NCI-H2196 (cell line): Measurements from ENCODE around the gene EIF4G3.
"Not testable (repeated sequence)": the region's sequence is repeated elsewhere in the genome, so short reads cannot be mapped to it uniquely, and the experiment has no call there.

Experiments used
- DNase-seq: peaks from one replicate; lab custom pipeline; 2025; ENCODE audit not compliant: unreplicated experiment; lab: John Stamatoyannopoulos, UW

EIF4G3 gene

DNA sequence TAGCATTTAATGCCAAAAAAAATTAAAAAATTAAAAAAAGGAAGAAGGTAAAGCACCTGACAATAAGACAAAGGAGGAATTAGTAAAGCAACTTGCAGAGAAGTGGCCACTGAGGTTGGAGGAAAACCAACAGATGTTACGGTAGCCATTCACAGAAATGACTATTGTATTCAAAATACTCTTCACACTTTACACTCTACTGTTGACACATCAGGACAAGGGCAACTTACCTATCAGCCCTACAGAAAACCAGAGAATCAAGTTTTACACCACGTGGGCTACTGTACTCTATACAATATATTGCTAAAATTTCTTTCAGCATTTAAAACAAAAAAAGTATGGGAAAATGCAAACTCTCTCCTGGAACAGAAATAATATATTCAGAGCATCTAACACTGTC is 70.0 kb downstream of the EIF4G3 start:
- DNase-seq, result no peak

GRCh38 chr1:21106238-21106637 is 70.5 kb downstream of the EIF4G3 start:
- no peak for DNase-seq

GRCh38 chr1:21105807-21106206 is 70.9 kb downstream of the EIF4G3 start:
- DNase-seq, result no peak

GRCh38 chr1:21104683-21105082 is 72.0 kb downstream of the EIF4G3 start:
- no peak for DNase-seq

DNA sequence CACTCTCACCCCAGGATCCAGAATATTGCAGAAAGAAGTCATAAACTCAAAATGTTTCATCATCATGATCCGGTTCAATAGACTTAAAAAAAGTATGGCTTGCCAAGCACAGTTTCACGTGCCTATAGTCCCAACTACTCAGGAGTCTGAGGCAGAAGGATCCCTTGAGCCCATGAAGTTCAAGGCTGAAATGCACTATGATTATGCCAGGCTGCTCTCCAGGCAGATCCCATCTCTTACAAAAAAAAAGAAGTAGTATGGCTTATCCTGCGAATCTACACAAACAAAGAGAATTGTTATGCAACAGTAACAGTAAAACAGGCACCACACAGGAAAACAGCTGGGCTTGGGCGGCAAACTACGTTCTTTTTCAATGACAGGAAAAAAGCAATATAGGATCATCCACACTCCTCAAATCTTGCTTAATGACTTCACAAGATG is 76.2 kb downstream of the EIF4G3 start:
- no peak for DNase-seq

GRCh38 chr1:21099869-21100131 is 76.9 kb downstream of the EIF4G3 start:
- DNase-seq, result no peak

GRCh38 chr1:21099034-21099868 is 77.4 kb downstream of the EIF4G3 start:
- no peak for DNase-seq

DNA sequence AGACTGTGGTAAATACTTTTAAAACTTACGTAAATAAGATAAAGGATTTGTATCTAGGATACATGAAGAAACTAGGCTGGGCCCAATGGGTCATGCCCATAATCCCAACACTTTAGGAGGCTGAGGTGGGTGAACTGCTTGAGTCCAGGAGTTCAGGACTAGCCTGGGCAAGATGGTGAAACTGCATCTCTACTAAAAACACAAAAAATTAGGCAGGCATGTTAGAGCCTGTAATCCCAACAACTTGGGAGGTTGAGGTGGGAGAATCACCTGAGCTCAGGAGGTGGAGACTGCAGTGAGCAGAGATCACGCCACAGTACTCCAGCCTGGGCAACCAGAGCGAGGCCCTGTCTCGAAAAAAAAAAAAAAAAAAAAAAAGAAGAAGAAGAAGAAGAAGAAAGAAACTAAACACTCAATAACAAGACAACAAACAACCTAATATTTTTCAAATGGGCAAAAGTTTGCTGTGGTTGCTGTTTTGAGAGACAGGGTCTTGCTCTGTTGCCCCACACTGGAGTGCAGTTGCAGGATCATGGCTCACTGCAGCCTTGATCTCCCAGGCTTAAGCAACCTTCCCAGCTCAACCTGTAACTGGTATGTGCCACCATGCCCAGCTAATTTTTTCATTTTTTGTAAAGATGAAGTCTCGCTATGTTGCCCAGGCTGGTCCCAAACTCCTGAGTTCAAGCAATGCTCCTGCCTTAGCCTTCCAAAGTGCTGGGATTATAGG is 78.3 kb downstream of the EIF4G3 start:
- no peak for DNase-seq

DNA sequence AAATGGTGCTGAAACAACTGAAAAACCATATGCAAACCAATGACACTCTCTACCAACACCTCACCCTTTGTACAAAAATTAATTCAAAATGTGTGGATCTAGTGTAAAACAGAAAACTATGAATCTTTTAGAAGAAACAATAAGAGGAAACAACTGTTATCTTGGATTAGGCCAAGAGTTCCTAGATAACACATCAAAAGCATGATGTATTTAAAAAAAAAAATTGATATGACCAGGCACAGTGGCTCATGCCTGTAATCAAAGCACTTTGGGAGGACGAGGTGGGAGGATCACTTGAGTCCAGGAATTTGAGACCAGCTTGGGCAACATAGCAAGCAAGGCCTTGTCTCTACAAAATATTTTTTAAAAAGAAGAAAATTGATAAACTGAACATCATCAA is 79.0 kb downstream of the EIF4G3 start:
- DNase-seq, result no peak

- DNase-seq, result no peak
Observed at GRCh38 chr1:21095976-21096375, 80.7 kb downstream of the EIF4G3 start.

GRCh38 chr1:21094282-21094681 is 82.4 kb downstream of the EIF4G3 start:
- not testable (repeated sequence) for DNase-seq

DNA sequence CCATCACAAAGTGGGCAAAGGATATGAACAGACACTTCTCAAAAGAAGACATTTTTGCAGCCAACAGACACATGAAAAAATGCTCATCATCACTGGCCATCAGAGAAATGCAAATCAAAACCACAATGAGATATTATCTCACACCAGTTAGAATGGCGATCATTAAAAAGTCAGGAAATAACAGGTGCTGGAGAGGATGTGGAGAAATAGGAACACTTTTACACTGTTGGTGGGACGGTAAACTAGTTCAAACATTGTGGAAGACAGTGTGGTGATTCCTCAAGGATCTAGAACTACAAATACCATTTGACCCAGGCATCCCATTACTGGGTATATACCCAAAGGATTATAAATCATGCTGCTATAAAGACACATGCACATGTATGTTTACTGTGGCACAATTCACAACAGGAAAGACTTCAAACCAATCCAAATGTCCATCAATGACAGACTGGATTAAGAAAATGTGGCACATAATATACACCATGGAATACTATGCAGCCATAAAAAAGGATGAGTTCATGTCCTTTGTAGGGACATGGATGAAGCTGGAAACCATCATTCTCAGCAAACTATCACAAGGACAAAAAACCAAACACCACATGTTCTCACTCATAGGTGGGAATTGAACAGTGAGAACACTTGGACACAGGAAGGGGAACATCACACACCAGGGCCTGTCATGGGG is 83.3 kb downstream of the EIF4G3 start:
- DNase-seq, result not testable (repeated sequence)

DNA sequence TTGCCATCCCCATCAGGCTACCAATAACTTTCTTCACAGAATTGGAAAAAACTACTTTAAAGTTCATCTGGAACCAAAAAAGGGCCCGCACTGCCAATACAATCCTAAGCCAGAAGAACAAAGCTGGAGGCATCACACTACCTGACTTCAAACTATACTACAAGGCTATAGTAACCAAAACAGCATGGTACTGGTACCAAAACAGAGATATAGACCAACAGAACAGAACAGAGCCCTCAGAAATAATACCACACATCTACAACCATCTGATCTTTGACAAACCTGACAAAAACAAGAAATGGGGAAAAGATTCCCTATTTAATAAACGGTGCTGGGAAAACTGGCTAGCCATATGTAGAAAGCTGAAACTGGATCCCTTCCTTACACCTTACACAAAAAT is 84.2 kb downstream of the EIF4G3 start:
- not testable (repeated sequence) for DNase-seq

DNA sequence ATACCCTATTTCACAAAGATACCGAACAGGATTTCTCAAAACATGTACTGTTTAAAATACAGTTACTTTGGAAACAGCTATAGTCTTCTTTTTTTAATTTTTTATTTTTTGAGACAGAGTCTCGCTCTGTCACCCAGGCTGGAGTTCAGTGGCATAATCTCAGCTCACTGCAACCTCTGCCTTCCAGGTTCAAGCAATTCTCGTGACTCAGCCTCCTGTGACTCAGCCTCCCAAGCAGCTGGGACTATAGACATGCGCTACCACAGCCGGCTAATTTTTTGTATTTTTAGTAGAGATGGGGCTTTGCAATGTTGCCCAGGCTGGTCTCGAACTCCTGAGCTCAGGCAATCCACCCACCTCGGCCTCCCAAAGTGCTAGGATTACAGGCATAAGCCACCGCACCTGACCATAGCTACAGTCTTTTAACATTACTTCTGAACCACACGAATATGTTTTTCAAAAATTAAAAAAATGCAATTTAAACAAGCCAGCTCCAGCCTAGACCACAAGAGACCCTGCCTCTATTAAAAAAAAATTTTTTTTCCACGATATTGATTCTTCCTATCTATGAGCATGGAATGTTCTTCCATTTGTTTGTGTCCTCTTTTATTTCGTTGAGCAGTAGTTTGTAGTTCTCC is 85.5 kb downstream of the EIF4G3 start:
- not testable (repeated sequence) for DNase-seq

DNA sequence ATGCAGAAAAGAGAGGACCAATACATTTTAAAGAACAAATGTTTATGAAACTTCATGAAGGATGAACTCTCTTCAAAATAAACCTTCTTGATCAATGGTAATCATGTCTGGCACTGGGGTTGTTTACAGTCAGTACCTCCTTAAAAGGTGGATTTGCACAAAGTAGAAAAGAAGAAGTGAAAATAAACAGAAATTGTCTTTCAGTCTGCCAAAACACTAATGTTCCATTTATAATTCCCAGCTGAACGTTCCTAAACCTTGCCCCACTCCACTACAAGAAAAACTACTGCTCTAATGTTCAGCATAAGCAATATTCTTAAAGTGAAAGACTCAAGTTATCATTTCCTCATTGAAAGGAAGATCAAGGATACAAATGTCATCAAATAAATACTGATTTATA is 86.2 kb downstream of the EIF4G3 start:
- no peak for DNase-seq

GRCh38 chr1:21089731-21090130 is 87.0 kb downstream of the EIF4G3 start:
- no peak for DNase-seq

DNA sequence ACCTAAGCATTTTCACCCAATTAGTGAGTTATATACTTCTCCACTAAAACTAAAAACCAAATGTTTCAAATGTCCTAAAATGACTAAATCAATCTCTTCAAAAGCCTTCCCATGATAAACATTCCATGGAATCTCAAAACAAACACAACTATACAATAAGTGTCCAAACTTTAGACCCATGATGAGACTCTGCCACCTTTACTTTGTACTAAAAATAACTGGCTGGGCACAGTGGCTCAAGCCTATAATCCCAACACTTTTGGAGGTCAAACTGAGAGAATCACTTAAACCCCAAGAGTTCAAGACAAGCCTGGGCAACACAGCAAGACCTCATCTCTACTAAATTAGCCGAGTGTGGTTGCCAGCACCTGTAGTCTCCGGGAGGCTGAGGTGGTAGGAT is 87.4 kb downstream of the EIF4G3 start:
- DNase-seq, result no peak

DNA sequence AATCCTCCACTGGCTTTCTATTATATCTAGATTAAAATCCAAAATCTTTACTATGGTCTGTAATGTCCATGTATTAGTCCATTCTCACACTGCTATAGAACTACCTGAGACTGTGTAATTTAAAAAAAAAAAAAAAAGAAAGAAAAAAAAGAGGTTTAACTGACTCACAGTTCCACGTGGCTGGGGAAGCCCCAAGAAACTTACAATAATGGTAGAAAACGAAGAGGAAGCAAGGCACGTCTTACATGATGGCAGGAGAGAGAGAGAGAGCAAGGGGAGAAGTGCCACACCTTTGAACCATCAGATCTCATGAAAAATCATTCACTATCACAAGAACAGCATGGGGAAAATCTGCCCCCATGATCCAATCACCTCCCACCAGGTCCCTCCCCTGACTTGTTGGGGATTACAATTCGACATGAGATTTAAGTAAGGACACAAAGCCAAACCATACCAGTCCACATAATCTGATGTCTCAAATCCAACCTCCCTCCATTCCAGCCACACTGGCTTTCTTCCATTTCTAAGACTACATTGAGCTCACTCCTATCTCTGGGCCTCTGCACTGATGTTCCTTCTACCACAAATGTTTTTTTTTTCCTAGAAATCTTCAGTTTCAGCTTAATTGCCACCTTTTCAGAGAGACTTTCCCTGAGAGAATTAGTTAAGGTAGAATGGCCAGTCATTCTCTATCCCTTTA is 92.4 kb downstream of the EIF4G3 start:
- DNase-seq, result no peak

DNA sequence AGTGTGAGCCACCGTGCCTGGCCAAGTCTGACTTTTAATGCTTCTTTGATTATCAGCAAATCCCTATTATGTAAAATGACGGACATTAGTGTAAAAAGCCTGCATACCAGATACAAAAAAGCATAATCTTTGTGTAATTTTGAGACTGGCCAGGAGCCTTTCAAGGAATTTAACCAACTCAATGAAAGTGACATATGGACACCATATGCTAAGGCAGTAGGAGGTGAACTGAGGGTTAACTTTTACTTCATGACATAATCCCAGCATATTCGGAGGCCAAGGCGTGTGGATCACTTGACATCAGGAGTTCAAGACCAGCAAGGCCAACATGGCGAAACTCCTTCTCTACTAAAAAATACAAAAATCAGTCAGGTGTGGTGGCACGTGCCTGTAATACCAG is 94.6 kb downstream of the EIF4G3 start:
- DNase-seq, result no peak

- no peak for DNase-seq
Observed at GRCh38 chr1:21077085-21077484, 99.6 kb downstream of the EIF4G3 start.

- no peak for DNase-seq
Observed at GRCh38 chr1:21072721-21073120, 104.0 kb downstream of the EIF4G3 start.
